ENCODE data around the gene TSPOAP1.

The TSPOAP1 gene

DNA sequence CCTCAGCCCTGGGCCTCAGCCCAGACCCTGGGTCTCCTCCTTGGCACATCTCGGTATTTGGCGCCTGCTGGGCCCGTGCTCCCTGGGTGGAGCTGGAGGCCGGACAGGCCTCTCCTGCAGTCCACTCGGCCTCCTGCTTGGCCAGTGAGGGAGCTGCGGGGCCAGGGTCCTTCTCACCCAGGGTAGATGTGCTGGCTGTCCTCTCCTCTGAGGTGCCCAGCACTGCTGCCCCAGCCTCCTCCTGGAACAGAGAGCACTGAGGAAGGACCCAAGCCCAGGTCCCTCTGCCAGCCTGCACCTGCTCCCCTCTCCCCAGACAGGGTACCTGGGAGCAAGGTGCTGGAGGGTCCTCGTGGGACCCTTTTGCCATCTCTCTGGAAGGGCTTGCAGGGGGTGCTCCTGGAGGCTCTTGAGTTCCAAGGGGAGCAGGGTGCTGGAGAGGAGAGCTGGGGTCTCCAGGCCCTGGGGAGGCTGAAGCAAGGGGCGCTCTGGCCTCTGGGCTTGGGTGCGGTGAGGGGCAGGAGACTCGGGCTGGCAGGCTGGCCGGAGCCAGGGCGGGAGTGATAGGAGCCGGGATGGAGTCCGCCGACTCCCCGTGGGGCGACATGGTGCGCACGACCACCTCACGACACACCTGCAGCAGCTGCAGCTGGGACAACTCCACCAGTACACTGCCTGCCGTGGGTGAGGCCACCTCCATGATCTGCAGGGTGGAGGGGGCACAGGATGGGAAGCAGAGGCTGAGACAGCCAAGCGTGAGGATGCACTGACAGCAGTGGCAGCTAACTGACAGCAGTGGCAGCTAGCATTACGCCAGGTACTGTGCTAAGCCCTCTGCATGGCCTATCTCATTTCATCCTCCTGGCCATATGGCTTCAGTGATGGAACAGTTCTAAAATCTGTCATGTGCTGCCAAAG lies 17.8 kb downstream of the TSPOAP1 start:
- no peak overlapping the region for H3K4me3 ChIP-seq (ENCODE audit: low read depth, low read length)
- DNase-seq (ENCODE audit: low read depth): no peak
- TF ChIP-seq, protein P1, sequence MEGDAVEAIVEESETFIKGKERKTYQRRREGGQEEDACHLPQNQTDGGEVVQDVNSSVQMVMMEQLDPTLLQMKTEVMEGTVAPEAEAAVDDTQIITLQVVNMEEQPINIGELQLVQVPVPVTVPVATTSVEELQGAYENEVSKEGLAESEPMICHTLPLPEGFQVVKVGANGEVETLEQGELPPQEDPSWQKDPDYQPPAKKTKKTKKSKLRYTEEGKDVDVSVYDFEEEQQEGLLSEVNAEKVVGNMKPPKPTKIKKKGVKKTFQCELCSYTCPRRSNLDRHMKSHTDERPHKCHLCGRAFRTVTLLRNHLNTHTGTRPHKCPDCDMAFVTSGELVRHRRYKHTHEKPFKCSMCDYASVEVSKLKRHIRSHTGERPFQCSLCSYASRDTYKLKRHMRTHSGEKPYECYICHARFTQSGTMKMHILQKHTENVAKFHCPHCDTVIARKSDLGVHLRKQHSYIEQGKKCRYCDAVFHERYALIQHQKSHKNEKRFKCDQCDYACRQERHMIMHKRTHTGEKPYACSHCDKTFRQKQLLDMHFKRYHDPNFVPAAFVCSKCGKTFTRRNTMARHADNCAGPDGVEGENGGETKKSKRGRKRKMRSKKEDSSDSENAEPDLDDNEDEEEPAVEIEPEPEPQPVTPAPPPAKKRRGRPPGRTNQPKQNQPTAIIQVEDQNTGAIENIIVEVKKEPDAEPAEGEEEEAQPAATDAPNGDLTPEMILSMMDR (IDR thresholded peaks at IDR 0.05; ENCODE audit: insufficient read depth, low read depth, low read length, missing control alignments): no peak

GRCh38 chr17:58309918-58310259 lies 18.7 kb downstream of the TSPOAP1 start:
- DNase-seq (ENCODE audit: low read depth): no peak
- TF ChIP-seq, protein P1 (IDR thresholded peaks at IDR 0.05; ENCODE audit: insufficient read depth, low read depth, low read length, missing control alignments): no peak
- no peak overlapping the region for H3K4me3 ChIP-seq (ENCODE audit: low read depth, low read length)

DNA sequence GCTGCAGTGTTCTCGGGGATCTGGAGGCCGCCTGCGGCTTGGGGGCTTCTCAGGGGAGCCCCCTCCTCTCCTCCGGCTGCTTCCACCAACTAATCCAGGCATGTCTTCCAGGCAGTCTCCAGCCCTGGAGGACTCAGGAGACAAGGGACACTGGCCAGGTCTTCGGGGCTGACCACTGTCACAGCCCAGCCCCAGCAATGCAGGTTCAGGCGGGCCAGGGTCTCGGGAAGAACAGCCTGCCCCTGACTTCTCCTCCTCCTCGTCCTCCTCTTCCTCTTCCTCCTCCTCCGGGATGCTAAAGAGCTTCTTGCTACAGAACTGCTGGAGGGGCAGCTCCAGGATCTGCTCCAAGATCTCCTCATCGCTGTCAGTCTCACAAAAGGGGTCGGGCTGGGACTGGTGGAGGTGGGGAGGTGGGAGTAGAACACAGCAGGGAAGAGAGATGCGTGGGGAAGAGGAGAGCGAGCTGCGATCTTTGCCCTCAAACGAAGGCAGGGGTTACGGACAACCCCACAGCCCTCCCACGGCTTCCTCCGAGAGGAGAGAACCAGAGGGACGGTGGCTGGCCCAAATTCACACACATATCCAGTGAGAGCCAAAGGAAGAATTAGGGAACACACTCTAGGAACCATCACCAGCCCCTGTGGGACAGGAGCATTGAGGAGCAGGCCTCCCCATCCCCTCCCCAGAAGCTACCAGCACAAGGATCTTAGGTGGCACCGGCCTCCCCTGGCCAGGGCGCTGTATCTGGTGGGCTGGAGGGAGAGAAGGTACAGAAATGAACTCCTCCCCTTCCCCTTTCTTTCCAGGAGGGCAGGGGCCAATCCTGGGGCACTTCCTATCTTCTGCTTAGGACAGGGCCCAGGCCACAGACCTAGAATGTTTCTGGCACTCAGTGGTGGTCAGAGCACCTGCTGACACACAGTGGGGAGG lies 19.3 kb downstream of the TSPOAP1 start:
- TF ChIP-seq, protein P1 (IDR thresholded peaks at IDR 0.05; ENCODE audit: insufficient read depth, low read depth, low read length, missing control alignments): no peak
- no peak for DNase-seq (ENCODE audit: low read depth)
- H3K4me3 ChIP-seq (ENCODE audit: low read depth, low read length): no peak overlapping the region

DNA sequence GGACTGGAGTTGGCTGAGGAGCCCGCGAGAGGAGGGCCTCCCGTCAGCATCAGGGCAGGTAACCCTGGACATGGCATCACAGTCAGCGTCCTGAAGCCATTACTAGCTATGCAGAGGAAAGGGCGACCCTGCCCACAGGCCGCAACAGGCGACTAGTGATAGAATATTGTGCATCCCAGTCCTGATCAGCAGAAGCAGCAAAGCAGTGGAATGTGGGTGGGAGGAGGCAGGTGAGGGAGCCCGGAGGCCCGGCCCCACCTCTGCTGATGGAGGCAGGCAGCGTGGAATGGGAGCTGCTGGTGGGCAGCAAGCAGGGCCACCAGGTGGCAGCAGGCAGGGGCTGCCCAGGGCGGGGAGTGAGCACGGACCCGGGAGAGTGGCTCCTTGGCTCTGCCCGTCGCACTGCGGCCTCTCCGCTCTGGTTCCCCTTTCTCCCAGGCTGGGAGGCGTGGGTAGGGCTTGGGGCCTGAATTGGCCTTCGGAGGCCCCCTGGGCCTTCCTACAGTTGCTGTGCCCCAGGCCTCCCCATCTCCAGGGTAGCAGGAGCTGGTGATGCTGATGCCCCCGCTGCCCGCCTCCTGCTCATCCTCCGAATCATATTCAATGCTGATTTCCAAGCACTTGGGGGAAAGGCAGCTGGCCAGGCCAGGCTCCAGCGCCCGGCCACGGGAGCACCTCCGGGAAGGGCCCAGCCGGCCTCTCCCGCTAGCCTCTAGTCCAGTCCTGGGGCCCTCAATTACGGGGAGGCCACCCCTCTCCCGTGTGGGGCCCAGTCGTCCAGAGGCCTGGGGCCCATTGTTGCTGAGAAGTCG lies 20.2 kb downstream of the TSPOAP1 start:
- H3K4me3 ChIP-seq (ENCODE audit: low read depth, low read length): no peak overlapping the region
- no peak for DNase-seq (ENCODE audit: low read depth)
- TF ChIP-seq, protein P1 (IDR thresholded peaks at IDR 0.05; ENCODE audit: insufficient read depth, low read depth, low read length, missing control alignments): no peak

- no peak for DNase-seq (ENCODE audit: low read depth)
- TF ChIP-seq, protein P1 (IDR thresholded peaks at IDR 0.05; ENCODE audit: insufficient read depth, low read depth, low read length, missing control alignments): no peak
Measured at GRCh38 chr17:58307468-58308172, 21.0 kb downstream of the TSPOAP1 start.

More at GRCh38 chr17:58307468-58308172, 21.0 kb downstream of the TSPOAP1 start:
- no peak overlapping the region for H3K4me3 ChIP-seq (ENCODE audit: low read depth, low read length)
